ENCODE measurements around the gene MTAP. TPM values are rescaled to one million over a fixed set of nuclear protein-coding genes. Genes with fewer than 3 reads are reported as not detected.

The MTAP gene
- total and polyA plus RNA-seq, 9 of the 15 experiments (the other 6 are each of a cell fraction or from before 2014, with no cell fraction given) = 0.07 TPM; not detected in 8

GRCh38 chr9:21902136-21902535, 99.7 kb downstream of the MTAP start (continued):
- TF ChIP-seq ZSCAN29 (IDR thresholded peaks at IDR 0.05) (no peak), STAG1 (CRISPR knock-in tag; IDR thresholded peaks at IDR 0.05; ENCODE audit: borderline replicate concordance) (no peak)

GRCh38 chr9:21903380-21903965, 101.0 kb downstream of the MTAP start:
- BruUV-seq (replicated peaks) = no TSS peak
- Histone ChIP-seq H3K79me2 (ENCODE audit: control insufficient read depth, insufficient read depth, low read length) (no peaks in the 10 kb centered on the region), H3K27ac (ENCODE audit: extremely low read depth, low read depth, low read length) (no peak overlapping the region), H3K9me3 (replicated peaks; ENCODE audit: control insufficient read depth, insufficient read depth, low read depth, low read length) (no peaks in the 10 kb centered on the region), H4K20me1 (replicated peaks; ENCODE audit: control insufficient read depth, insufficient read depth, low read length) (no peaks in the 10 kb centered on the region), H3K4me2 (ENCODE audit: insufficient read depth, low read length) (no peak overlapping the region), H3K36me3 (ENCODE audit: control insufficient read depth, insufficient read depth, low read length) (no peaks in the 10 kb centered on the region), H2AFZ (ENCODE audit: low read depth, low read length) (no peak overlapping the region), H3K27me3 (ENCODE audit: control insufficient read depth in 2 of 2, insufficient read depth in 2 of 2, low read length in 2 of 2) (no peaks in the 10 kb centered on the region), H3K9ac (ENCODE audit: insufficient read depth in 1 of 2, low read depth in 2 of 2, low read length in 2 of 2) (no peak overlapping the region), H3K4me1 (replicated peaks in 1 of 2; ENCODE audit: control insufficient read depth in 2 of 2, insufficient read depth in 2 of 2, low read length in 2 of 2) (no peaks in the 10 kb centered on the region), H3K9me1 (ENCODE audit: control insufficient read depth, insufficient read depth, low read length) (no peaks in the 10 kb centered on the region), H3K4me3 (no peak overlapping the region)
- CTCF ChIA-PET (ENCODE audit: low intra/inter-chr PET ratio) = no interaction called here
- intact Hi-C loops (cut with micrococcal nuclease) (no loop called here), in situ Hi-C loops (cut with MboI) (no loop called here)
- FAIRE-seq (no peak), ATAC-seq (no peak), DNase-seq (ENCODE audit: extremely low read depth in 1 of 4, low spot score in 3 of 4) (no peak)
- POLR2A ChIA-PET = no interaction called here
- WGBS (ENCODE audit: insufficient coverage, low coverage, missing lambda C conversion rate) = no CpG with 5 or more reads among the region's 7 CpGs
- TF ChIP-seq ZBTB43 (CRISPR knock-in tag; IDR thresholded peaks at IDR 0.05) = no peak
- TF ChIP-seq ZNF512 (tag; IDR thresholded peaks at IDR 0.05) = no peak
- TF ChIP-seq XRCC5 (IDR thresholded peaks at IDR 0.05; ENCODE audit: low read depth, low read length) = no peak
- TF ChIP-seq SMARCA5 (IDR thresholded peaks at IDR 0.05) = no peak
- TF ChIP-seq ZNF280A (IDR thresholded peaks at IDR 0.05; ENCODE audit: low read depth, partially characterized antibody) = no peak
- no peak for TF ChIP-seq ZNF197 (CRISPR knock-in tag; IDR thresholded peaks at IDR 0.05; ENCODE audit: low read depth)
- no peak for TF ChIP-seq POU5F1 (IDR thresholded peaks at IDR 0.05; ENCODE audit: borderline replicate concordance, low read depth, low read length, partially characterized antibody)
- no peak for TF ChIP-seq GTF2B (IDR thresholded peaks at IDR 0.05; ENCODE audit: extremely low read depth, insufficient read length)
- no peak for TF ChIP-seq KAT2B (IDR thresholded peaks at IDR 0.05; ENCODE audit: low read depth, low read length)
- TF ChIP-seq RB1 (IDR thresholded peaks at IDR 0.05; ENCODE audit: low read depth) = no peak
- no peak for TF ChIP-seq KDM1A (IDR thresholded peaks at IDR 0.05)
- no peak for TF ChIP-seq MECOM (CRISPR knock-in tag; IDR thresholded peaks at IDR 0.05)
- no peak for TF ChIP-seq PRMT5 (CRISPR knock-in tag; IDR thresholded peaks at IDR 0.05)
- no peak for TF ChIP-seq SP1 (CRISPR knock-in tag; IDR thresholded peaks at IDR 0.05)
- no peak for TF ChIP-seq NONO (IDR thresholded peaks at IDR 0.05; ENCODE audit: low read depth in 2 of 2, low read length in 1 of 2)
- TF ChIP-seq MEF2A (IDR thresholded peaks at IDR 0.05; ENCODE audit: control insufficient read depth, low read depth, low read length) = no peak
